GM18505 (cell line): ENCODE data around the gene BCO1.

ENCODE experiments used
- ATAC-seq: cut with Tn5 transposase; IDR thresholded peaks from one replicate; pipeline ENCODE4 v1.9.1; 2021; ENCODE audit not compliant: unreplicated experiment
- POLR2A ChIP-seq: IDR thresholded peaks from 4 replicates; pipeline ENCODE4 v1.6.1; 2011; ENCODE audit warnings: borderline replicate concordance; ENCODE audit not compliant: insufficient read depth, insufficient read length; ENCODE audit errors: extremely low read depth

BCO1 gene

GRCh38 chr16:81275795-81276194 is 37.3 kb downstream of the BCO1 start:
- ATAC-seq: no peak
- no peak for TF ChIP-seq POLR2A

- no peak for ATAC-seq
- TF ChIP-seq POLR2A: no peak
These were observed 37.8 kb downstream of the BCO1 start for GRCh38 chr16:81276323-81276722.

- no peak for TF ChIP-seq POLR2A
- ATAC-seq: no peak
These were observed 39.1 kb downstream of the BCO1 start for GRCh38 chr16:81277541-81278080.

- no peak for ATAC-seq
- no peak for TF ChIP-seq POLR2A
These were observed 40.0 kb downstream of the BCO1 start for GRCh38 chr16:81278526-81278925.

- no peak for TF ChIP-seq POLR2A
- no peak for ATAC-seq
These were observed 40.9 kb downstream of the BCO1 start for GRCh38 chr16:81279392-81279791.

- no peak for TF ChIP-seq POLR2A
- no peak for ATAC-seq
These were observed 41.9 kb downstream of the BCO1 start for GRCh38 chr16:81280393-81280792.

GRCh38 chr16:81283044-81283443 is 44.6 kb downstream of the BCO1 start:
- ATAC-seq: no peak
- no peak for TF ChIP-seq POLR2A

GRCh38 chr16:81284995-81285600 is 46.6 kb downstream of the BCO1 start:
- ATAC-seq: no peak
- TF ChIP-seq POLR2A: no peak

- TF ChIP-seq POLR2A: no peak
These were observed 47.7 kb downstream of the BCO1 start for GRCh38 chr16:81286190-81286589.

GRCh38 chr16:81291117-81291516 is 52.6 kb downstream of the BCO1 start:
- ATAC-seq: no peak
- TF ChIP-seq POLR2A: no peak

More at GRCh38 chr16:81286190-81286589, 47.7 kb downstream of the BCO1 start:
- no peak for ATAC-seq

- no peak for TF ChIP-seq POLR2A
- ATAC-seq: no peak
These were observed 54.4 kb downstream of the BCO1 start for GRCh38 chr16:81292936-81293335.

GRCh38 chr16:81293909-81294802 is 55.7 kb downstream of the BCO1 start:
- ATAC-seq: no peak
- TF ChIP-seq POLR2A: no peak

- ATAC-seq: no peak
- no peak for TF ChIP-seq POLR2A
These were observed 58.1 kb downstream of the BCO1 start for GRCh38 chr16:81296631-81297030.

GRCh38 chr16:81307770-81308169 is 69.3 kb downstream of the BCO1 start:
- ATAC-seq: no peak
- no peak for TF ChIP-seq POLR2A
